Bronchial epithelial cell (primary cell): ENCODE measurements around the gene DLGAP3. TPM values are rescaled to one million over a fixed set of nuclear protein-coding genes. Genes with fewer than 3 reads are reported as not detected.

Experiments used
- DNase-seq: peaks from one replicate; pipeline ENCODE4 v3.0.0-alpha.2; 2010; ENCODE audit warnings: low read depth
- FAIRE-seq: peaks from 2 replicates; lab custom pipeline; 2011; peaks lifted over from hg19 to GRCh38; lab: Jason Lieb, UNC
- H3K27me3 ChIP-seq: 2 replicates; pipeline ENCODE4 v1.5.1; 2011; ENCODE audit warnings: low read length; ENCODE audit not compliant: control insufficient read depth, insufficient read depth
- H3K36me3 ChIP-seq: 2 replicates; pipeline ENCODE4 v1.5.1; 2011; ENCODE audit warnings: low read length; ENCODE audit not compliant: control insufficient read depth, insufficient read depth
- H3K4me3 ChIP-seq: 2 replicates; pipeline ENCODE4 v1.5.1; 2011; ENCODE audit warnings: mild to moderate bottlenecking, low read depth, low read length, control low read depth
- CTCF ChIP-seq: IDR thresholded peaks from 2 replicates; pipeline ENCODE4 v1.5.1; 2011; ENCODE audit warnings: mild to moderate bottlenecking, moderate library complexity, low read length, control low read depth, inconsistent platforms; ENCODE audit not compliant: insufficient read depth, severe bottlenecking
- total RNA-seq: library from RNA; depleted of rRNA; stranded (reverse); fragments of >200 nt; gene quantifications from 2 replicates; pipeline ENCODE4 v1.2.1, GENCODE V29; 2014

DLGAP3 gene
- total RNA-seq, 1 donor from 2014 or later = not detected

GRCh38 chr1:34898330-34898761 lies 31.1 kb downstream of the DLGAP3 start:
- no peaks in the 10 kb centered on the region for H3K27me3 ChIP-seq
- FAIRE-seq = peak; percentile 32

GRCh38 chr1:34896612-34897011 lies 32.8 kb downstream of the DLGAP3 start:
- Histone ChIP-seq H3K36me3 (no peaks in the 10 kb centered on the region), H3K4me3 (no peak overlapping the region), H3K27me3 (no peaks in the 10 kb centered on the region)
- TF ChIP-seq CTCF = no peak
- DNase-seq (no peak), FAIRE-seq (no peak)

More at GRCh38 chr1:34898330-34898761, 31.1 kb downstream of the DLGAP3 start:
- no peak overlapping the region for H3K4me3 ChIP-seq
- DNase-seq = no peak
- no peaks in the 10 kb centered on the region for H3K36me3 ChIP-seq
- TF ChIP-seq CTCF = no peak

GRCh38 chr1:34889705-34890104 lies 39.7 kb downstream of the DLGAP3 start:
- H3K27me3 ChIP-seq = peaks cover 5% of the 10 kb centered on the region
- no peak for TF ChIP-seq CTCF
- DNase-seq = no peak
- H3K4me3 ChIP-seq = no peak overlapping the region
- H3K36me3 ChIP-seq = no peaks in the 10 kb centered on the region
- FAIRE-seq = no peak

GRCh38 chr1:34887593-34887992 lies 41.9 kb downstream of the DLGAP3 start:
- H3K4me3 ChIP-seq = no peak overlapping the region
- H3K27me3 ChIP-seq = peaks cover 8% of the 10 kb centered on the region
- FAIRE-seq = no peak
- no peak for TF ChIP-seq CTCF
- no peak for DNase-seq
- no peaks in the 10 kb centered on the region for H3K36me3 ChIP-seq

- Histone ChIP-seq H3K36me3 (no peaks in the 10 kb centered on the region), H3K4me3 (no peak overlapping the region), H3K27me3 (peaks cover 11% of the 10 kb centered on the region)
- FAIRE-seq (no peak), DNase-seq (peak; percentile 7)
- no peak for TF ChIP-seq CTCF
These were observed 43.8 kb downstream of the DLGAP3 start for GRCh38 chr1:34885405-34886247.
